DMS114 treated with DMSO at 0.1 percent for 48 hours (cell line): Measurements from ENCODE around the gene RASA4.
"Not testable (repeated sequence)": the region's sequence is repeated elsewhere in the genome, so short reads cannot be mapped to it uniquely, and the experiment has no call there.

Source experiments
- DNase-seq: peaks from one replicate; lab custom pipeline; 2025; ENCODE audit not compliant: unreplicated experiment; lab: John Stamatoyannopoulos, UW

RASA4 gene

DNA sequence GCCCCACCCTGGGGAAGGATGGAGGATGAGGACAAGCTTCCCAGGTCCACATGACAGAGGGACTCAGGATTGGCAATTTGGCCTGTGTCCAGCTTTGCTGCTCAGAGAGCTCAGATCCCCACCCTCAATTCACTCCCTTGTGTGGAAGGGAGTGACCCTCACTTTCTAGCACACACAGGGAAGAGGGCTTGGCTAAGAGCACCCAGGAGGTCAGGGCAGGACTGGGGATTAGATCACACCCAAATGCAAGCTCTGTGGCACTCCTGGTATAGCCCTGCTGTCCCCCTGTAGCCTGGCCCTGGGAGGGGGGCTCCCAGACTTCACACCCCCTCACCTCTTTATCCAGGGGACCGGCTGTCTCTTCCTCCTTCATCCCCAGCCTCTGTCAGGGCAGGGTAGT lies 72.2 kb downstream of the RASA4 start:
- not testable (repeated sequence) for DNase-seq

DNA sequence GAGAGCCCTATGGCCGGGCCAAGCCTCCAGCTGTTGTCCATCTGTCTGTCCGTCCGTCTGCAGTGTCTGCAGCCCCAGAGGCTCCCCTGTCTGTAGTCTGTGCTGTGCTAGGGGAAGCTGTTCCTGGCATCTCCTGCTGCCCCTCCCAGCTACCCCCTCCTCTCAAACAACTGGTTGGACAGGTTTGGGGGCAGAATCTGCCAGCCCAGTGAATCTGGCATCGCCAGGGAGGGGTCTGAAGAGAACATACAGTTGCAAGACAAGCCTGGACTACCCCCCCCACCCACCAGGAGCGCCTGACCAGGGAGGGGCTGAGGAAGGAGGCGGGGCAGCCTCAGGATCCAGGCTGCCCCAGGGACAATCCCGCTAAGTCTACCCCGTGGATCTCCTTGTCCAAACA lies 73.0 kb downstream of the RASA4 start, which contains the start of gene UPK3BL2:
TSS of gene UPK3BL2 (minus strand) at position 101 of the 400 bp plus-strand sequence. CDS start at position 41, 60 bp downstream.
- DNase-seq = not testable (repeated sequence)

DNA sequence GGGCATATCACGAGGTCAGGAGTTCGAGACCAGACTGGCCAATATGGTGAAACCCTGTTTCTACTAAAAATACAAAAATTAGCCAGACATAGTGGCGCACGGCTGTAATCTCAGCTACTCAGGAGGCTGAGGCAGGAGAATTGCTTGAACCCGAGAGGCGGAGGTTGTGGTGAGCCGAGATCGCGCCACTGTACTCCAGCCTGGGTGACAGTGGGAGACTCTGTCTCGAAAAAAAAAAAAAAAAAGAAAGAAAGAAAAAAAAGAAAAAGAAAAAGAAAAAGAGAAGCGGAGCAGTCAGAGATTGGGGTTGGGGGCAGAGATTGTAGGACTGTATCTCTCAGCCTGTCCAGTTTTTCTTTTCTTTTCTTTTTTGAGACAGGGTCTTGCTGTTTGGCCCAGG lies 73.8 kb downstream of the RASA4 start:
- DNase-seq = not testable (repeated sequence)

- DNase-seq = not testable (repeated sequence)
Measured at GRCh38 chr7:102542083-102542482, 74.5 kb downstream of the RASA4 start.

DNA sequence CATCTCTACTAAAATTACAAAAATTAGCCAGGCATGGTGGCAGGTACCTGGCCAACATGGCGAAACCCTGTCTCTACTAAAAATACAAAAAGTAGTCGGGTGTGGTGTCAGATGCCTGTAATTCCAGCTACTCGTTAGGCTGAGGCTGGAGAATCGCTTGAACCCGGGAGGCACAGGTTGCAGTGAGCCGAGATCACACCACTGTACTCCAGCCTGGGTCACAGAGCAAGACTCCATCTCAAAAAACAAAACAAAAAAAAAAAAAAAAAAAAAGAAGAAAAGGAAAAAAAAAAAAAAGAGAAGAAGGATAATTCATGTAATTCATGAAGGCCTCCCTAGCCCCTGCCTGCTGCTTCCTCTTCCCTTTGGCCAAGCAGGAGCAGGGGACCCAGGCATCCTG lies 76.0 kb downstream of the RASA4 start:
- DNase-seq = not testable (repeated sequence)

GRCh38 chr7:102535062-102535615 lies 81.4 kb downstream of the RASA4 start:
- DNase-seq = not testable (repeated sequence)

GRCh38 chr7:102532127-102532526 lies 84.4 kb downstream of the RASA4 start:
- DNase-seq = not testable (repeated sequence)

GRCh38 chr7:102531583-102531982 lies 85.0 kb downstream of the RASA4 start:
- DNase-seq = not testable (repeated sequence)

- not testable (repeated sequence) for DNase-seq
Measured at GRCh38 chr7:102527822-102528793, 88.4 kb downstream of the RASA4 start.

- not testable (repeated sequence) for DNase-seq
Measured at GRCh38 chr7:102527182-102527581, 89.4 kb downstream of the RASA4 start.

DNA sequence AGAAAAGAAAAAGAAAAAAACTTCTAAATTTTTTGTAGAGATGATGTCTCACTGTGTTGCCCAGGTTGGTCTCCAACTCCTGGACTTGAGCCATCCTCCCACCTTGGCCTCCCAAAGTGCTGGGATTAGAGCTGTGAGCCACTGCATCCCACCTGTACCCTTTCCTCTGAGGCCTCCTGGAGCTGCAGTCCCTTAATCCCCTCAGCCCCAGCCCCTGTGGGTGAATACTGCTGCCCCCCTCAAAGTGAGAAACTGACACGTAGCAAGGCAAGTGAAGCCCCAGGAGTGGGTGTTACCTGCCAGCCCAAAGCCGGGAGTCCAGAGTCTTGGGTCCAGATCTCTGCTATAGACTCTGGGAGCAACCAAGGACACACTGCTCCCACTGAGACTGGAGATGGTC lies 91.8 kb downstream of the RASA4 start:
- not testable (repeated sequence) for DNase-seq
